Brain pericyte (primary cell): ENCODE results near the gene SOX5.

Experiments used
- DNase-seq: peaks from one replicate; pipeline ENCODE4 v3.0.0-alpha.2; 2012; ENCODE audit warnings: low read depth, low spot score

SOX5 gene

GRCh38 chr12:23949348-23950209 is at the start of gene SOX5:
Gene SOX5 (minus strand): TSS chr12:23949670. CDS start chr12:23949601, 69 bp downstream.
- peak; percentile 44 for DNase-seq

GRCh38 chr12:23987046-23987445 is 37.6 kb upstream of the SOX5 start:
- DNase-seq = no peak

- no peak for DNase-seq
Measured at GRCh38 chr12:23980826-23981225, 31.4 kb upstream of the SOX5 start.

- DNase-seq = no peak
Measured at GRCh38 chr12:23964812-23965211, 15.3 kb upstream of the SOX5 start.

GRCh38 chr12:23959826-23960225 is 10.4 kb upstream of the SOX5 start:
- no peak for DNase-seq

- DNase-seq = no peak
Measured at GRCh38 chr12:23954332-23954731, 4.9 kb upstream of the SOX5 start.

GRCh38 chr12:23952071-23952470 is 2.6 kb upstream of the SOX5 start:
- DNase-seq = no peak

GRCh38 chr12:23950775-23951451 is 1.4 kb upstream of the SOX5 start:
- DNase-seq = no peak

- no peak for DNase-seq
Measured at GRCh38 chr12:23950210-23950774, 822 bp upstream of the SOX5 start.

GRCh38 chr12:23948291-23948690 is 1.2 kb downstream of the SOX5 start:
- no peak for DNase-seq

GRCh38 chr12:23947395-23947794 is 2.1 kb downstream of the SOX5 start:
- DNase-seq = no peak

GRCh38 chr12:23945249-23945648 is 4.2 kb downstream of the SOX5 start:
- no peak for DNase-seq

GRCh38 chr12:23944067-23944466 is 5.4 kb downstream of the SOX5 start:
- DNase-seq = no peak

GRCh38 chr12:23942841-23943240 is 6.6 kb downstream of the SOX5 start:
- DNase-seq = no peak

- DNase-seq = no peak
Measured at GRCh38 chr12:23941780-23942179, 7.7 kb downstream of the SOX5 start.

- DNase-seq = no peak
Measured at GRCh38 chr12:23938422-23938821, 11.0 kb downstream of the SOX5 start.

GRCh38 chr12:23931176-23931575 is 18.3 kb downstream of the SOX5 start:
- no peak for DNase-seq

GRCh38 chr12:23930599-23930998 is 18.9 kb downstream of the SOX5 start:
- no peak for DNase-seq

GRCh38 chr12:23929906-23930305 is 19.6 kb downstream of the SOX5 start:
- no peak for DNase-seq

GRCh38 chr12:23927907-23928306 is 21.6 kb downstream of the SOX5 start:
- no peak for DNase-seq

- DNase-seq = no peak
Measured at GRCh38 chr12:23921099-23921856, 28.2 kb downstream of the SOX5 start.

GRCh38 chr12:23911574-23911973 is 37.9 kb downstream of the SOX5 start:
- DNase-seq = no peak
